WTC11 (cell line): ENCODE measurements around the gene SELENBP1. TPM values are rescaled to one million over a fixed set of nuclear protein-coding genes. Genes with fewer than 3 reads are reported as not detected.

Experiments
- ATAC-seq: fragments of 200-7000 bp; cut with Tn5 transposase; 2 replicates; pipeline ENCODE4 v1.10.0; 2021; ENCODE audit warnings: mild to moderate bottlenecking, moderate library complexity
- CTCF ChIA-PET: fragments of 300-600 bp; sonication (Branson Sonifier 250); formaldehyde crosslinking; loops from one replicate; lab custom pipeline; 2021; ENCODE audit warnings: antibody characterized with exemption; lab: Charles Lee
- POLR2A ChIA-PET: fragments of 350-600 bp; sonication (Branson Sonifier 250); formaldehyde crosslinking; loops from one replicate; lab custom pipeline; 2021; ENCODE audit warnings: antibody characterized with exemption; lab: Charles Lee
- DNase-seq: peaks from one replicate; pipeline ENCODE4 v3.0.0; 2021; ENCODE audit warnings: low spot score
- H3K27ac Mint-ChIP-seq: 2 replicates; pipeline ENCODE4 v1.8.0; 2021; ENCODE audit warnings: mixed read lengths
- H3K27me3 Mint-ChIP-seq: 2 replicates; pipeline ENCODE4 v1.8.0; 2021; ENCODE audit warnings: low read depth, mild to moderate bottlenecking, moderate library complexity, mixed read lengths
- H3K36me3 Mint-ChIP-seq: 2 replicates; pipeline ENCODE4 v1.8.0; 2021; ENCODE audit warnings: mixed read lengths
- H3K4me1 Mint-ChIP-seq: 2 replicates; pipeline ENCODE4 v1.8.0; 2022; ENCODE audit warnings: mixed read lengths
- H3K4me3 Mint-ChIP-seq: 2 replicates; pipeline ENCODE4 v1.8.0; 2021; ENCODE audit warnings: mild to moderate bottlenecking, moderate library complexity, mixed read lengths
- H3K9me3 Mint-ChIP-seq: 2 replicates; pipeline ENCODE4 v1.8.0; 2021; ENCODE audit warnings: mixed read lengths
- ATF1 ChIP-seq: sonication (generic); formaldehyde crosslinking; IDR thresholded peaks from 2 replicates; pipeline ENCODE4 v1.8.1; 2023; ENCODE audit warnings: mild to moderate bottlenecking, moderate library complexity, missing genetic modification reagents
- FOXP1 ChIP-seq: sonication (generic); formaldehyde crosslinking; IDR thresholded peaks from 2 replicates; pipeline ENCODE4 v1.8.0; 2022; ENCODE audit warnings: missing genetic modification reagents, mild to moderate bottlenecking, moderate library complexity, borderline replicate concordance
- GTF2I ChIP-seq: fragments of 250-450 bp; sonication (Bioruptor Pico); conservative IDR thresholded peaks from 2 replicates; pipeline ENCODE4 v1.4.0; 2021; ENCODE audit warnings: mild to moderate bottlenecking
- HMGA2 ChIP-seq: fragments of 250-450 bp; sonication (Bioruptor Pico); IDR thresholded peaks from 2 replicates; pipeline ENCODE4 v1.4.0; 2021; ENCODE audit warnings: mild to moderate bottlenecking, moderate library complexity
- KAT7 ChIP-seq: sonication (generic); formaldehyde crosslinking; IDR thresholded peaks from 2 replicates; pipeline ENCODE4 v1.8.1; 2023; ENCODE audit warnings: missing genetic modification reagents, mild to moderate bottlenecking, borderline replicate concordance
- MYBL2 ChIP-seq: sonication (generic); formaldehyde crosslinking; IDR thresholded peaks from 2 replicates; pipeline ENCODE4 v1.8.1; 2023; ENCODE audit warnings: mild to moderate bottlenecking, moderate library complexity, missing genetic modification reagents
- PRRX2 ChIP-seq: fragments of 250-450 bp; sonication (Bioruptor Pico); IDR thresholded peaks from 2 replicates; pipeline ENCODE4 v1.8.0; 2021; ENCODE audit warnings: mild to moderate bottlenecking
- SOX15 ChIP-seq: fragments of 250-450 bp; sonication (Bioruptor Pico); IDR thresholded peaks from 2 replicates; pipeline ENCODE4 v1.9.0; 2021; ENCODE audit warnings: mild to moderate bottlenecking
- ZBTB21 ChIP-seq: sonication (generic); formaldehyde crosslinking; IDR thresholded peaks from 2 replicates; pipeline ENCODE4 v1.8.1; 2023; ENCODE audit warnings: mild to moderate bottlenecking, missing genetic modification reagents, borderline replicate concordance
- ZNF121 ChIP-seq: sonication (generic); formaldehyde crosslinking; IDR thresholded peaks from 2 replicates; pipeline ENCODE4 v1.8.0; 2023; ENCODE audit warnings: missing genetic modification reagents
- ZNF138 ChIP-seq: sonication (generic); formaldehyde crosslinking; conservative IDR thresholded peaks from 2 replicates; pipeline ENCODE4 v1.8.1; 2022; ENCODE audit warnings: mild to moderate bottlenecking, moderate library complexity, missing genetic modification reagents
- ZNF671 ChIP-seq: fragments of 250-450 bp; sonication (Bioruptor Pico); IDR thresholded peaks from 2 replicates; pipeline ENCODE4 v1.8.0; 2021; ENCODE audit warnings: mild to moderate bottlenecking
- total RNA-seq: library from RNA; stranded (reverse); gene quantifications from 3 replicates; pipeline ENCODE4 v1.2.3, GENCODE V29; 2021
- TF ChIP-seq, protein P1 (sequence below): fragments of 250-450 bp; sonication (Bioruptor Pico); conservative IDR thresholded peaks from 2 replicates; pipeline ENCODE4 v1.9.0; 2021; ENCODE audit warnings: mild to moderate bottlenecking
- TF ChIP-seq, protein P2 (sequence below): sonication (generic); formaldehyde crosslinking; IDR thresholded peaks from 2 replicates; pipeline ENCODE4 v1.8.1; 2023; ENCODE audit warnings: mild to moderate bottlenecking, missing genetic modification reagents, moderate library complexity
- TF ChIP-seq, protein P3 (sequence below): sonication (generic); formaldehyde crosslinking; IDR thresholded peaks from 2 replicates; pipeline ENCODE4 v1.8.1; 2022; ENCODE audit warnings: missing genetic modification reagents, borderline replicate concordance
- TF ChIP-seq, protein P4 (sequence below): sonication (generic); formaldehyde crosslinking; IDR thresholded peaks from 2 replicates; pipeline ENCODE4 v1.8.1; 2023; ENCODE audit warnings: mild to moderate bottlenecking, missing genetic modification reagents, moderate library complexity
- TF ChIP-seq, protein P5 (sequence below): fragments of 250-450 bp; sonication (Bioruptor Pico); IDR thresholded peaks from 2 replicates; pipeline ENCODE4 v1.8.0; 2021; ENCODE audit warnings: mild to moderate bottlenecking
- TF ChIP-seq, protein P6 (sequence below): fragments of 250-450 bp; sonication (Bioruptor Pico); IDR thresholded peaks from 2 replicates; pipeline ENCODE4 v1.9.0; 2021; ENCODE audit warnings: mild to moderate bottlenecking
- TF ChIP-seq, protein P7 (sequence below): sonication (generic); formaldehyde crosslinking; IDR thresholded peaks from 2 replicates; pipeline ENCODE4 v1.8.0; 2022; ENCODE audit warnings: mild to moderate bottlenecking, missing genetic modification reagents

Gene SELENBP1
- total RNA-seq, 1 experiment from 2014 or later: 17.9 TPM

DNA sequence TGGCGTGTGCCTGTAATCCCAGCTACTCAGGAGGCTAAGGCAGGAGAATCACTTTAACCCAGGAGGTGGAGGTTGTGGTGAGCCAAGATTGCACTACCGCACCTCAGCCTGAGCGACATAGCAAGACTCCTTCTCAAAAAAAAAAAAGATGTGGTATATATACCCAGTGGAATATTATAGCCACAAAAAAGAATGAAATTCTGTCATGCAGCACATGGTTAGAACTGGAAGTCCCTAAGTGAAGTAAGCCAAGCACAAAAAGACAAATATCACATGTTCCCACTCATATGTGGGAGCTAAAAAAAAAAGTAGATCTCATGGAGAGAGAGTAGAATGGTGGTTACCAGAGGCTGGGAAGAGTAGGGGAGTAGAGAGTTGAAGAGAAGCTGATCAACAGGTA lies 45.6 kb upstream of the SELENBP1 start (continued):
- TF ChIP-seq, protein P1, sequence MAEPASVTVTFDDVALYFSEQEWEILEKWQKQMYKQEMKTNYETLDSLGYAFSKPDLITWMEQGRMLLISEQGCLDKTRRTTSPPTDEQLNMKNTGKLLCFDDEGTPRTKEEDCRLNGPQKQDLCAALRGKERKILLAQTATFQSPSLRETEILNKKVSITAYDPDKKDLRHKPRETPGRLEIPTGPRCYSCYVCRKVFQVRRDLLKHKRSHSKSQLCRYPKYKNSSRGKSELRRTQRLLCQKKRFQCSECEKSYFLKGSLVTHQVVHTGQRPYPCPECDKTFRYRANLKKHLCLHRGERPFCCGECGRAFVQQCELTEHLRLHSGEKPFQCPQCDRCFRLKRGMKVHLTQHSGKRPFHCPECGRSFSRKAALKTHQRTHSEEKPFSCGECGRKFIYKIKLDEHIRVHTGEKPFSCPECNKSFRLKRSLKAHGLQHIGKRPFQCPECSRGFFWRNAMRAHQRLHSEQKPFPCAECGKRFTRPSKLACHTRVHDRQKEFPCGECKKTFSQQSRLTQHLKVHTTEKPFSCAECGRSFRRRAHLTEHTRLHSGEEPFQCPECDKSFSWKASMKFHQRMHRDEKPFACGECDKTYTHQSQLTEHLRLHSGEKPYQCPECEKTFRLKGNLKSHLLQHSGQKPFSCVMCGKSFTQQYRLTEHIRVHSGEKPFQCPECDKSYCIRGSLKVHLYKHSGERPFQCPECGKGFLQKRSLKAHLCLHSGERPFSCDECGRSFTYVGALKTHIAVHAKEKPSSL (CRISPR knock-in tag): no peak
- TF ChIP-seq ZBTB21 (CRISPR knock-in tag) (no peak), HMGA2 (CRISPR knock-in tag) (no peak), PRRX2 (CRISPR knock-in tag) (no peak), MYBL2 (CRISPR knock-in tag) (no peak)
- TF ChIP-seq, protein P2, sequence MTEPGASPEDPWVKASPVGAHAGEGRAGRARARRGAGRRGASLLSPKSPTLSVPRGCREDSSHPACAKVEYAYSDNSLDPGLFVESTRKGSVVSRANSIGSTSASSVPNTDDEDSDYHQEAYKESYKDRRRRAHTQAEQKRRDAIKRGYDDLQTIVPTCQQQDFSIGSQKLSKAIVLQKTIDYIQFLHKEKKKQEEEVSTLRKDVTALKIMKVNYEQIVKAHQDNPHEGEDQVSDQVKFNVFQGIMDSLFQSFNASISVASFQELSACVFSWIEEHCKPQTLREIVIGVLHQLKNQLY (CRISPR knock-in tag): no peak
- TF ChIP-seq, protein P3, sequence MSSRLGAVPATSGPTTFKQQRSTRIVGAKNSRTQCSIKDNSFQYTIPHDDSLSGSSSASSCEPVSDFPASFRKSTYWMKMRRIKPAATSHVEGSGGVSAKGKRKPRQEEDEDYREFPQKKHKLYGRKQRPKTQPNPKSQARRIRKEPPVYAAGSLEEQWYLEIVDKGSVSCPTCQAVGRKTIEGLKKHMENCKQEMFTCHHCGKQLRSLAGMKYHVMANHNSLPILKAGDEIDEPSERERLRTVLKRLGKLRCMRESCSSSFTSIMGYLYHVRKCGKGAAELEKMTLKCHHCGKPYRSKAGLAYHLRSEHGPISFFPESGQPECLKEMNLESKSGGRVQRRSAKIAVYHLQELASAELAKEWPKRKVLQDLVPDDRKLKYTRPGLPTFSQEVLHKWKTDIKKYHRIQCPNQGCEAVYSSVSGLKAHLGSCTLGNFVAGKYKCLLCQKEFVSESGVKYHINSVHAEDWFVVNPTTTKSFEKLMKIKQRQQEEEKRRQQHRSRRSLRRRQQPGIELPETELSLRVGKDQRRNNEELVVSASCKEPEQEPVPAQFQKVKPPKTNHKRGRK (CRISPR knock-in tag): no peak

DNA sequence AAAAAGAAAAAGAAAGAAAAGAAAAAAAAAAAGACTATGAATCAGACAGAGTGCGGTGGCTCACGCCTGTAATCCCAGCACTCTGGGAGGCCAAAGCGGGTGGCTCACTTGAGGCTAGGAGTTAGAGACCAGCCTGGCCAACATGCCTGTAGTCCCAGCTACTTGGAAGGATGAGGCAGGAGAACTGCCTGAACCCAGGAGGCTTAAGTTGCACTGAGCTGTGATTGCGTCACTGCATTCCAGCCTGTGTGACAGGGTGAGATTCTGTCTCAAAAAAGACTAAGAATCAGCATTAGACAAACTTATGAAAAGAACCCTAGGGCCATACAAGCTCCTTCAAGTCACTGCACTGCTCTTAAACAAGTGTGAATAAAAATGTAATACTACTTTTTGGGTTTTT lies 43.7 kb upstream of the SELENBP1 start:
- Mint-ChIP-seq H3K4me1 (no peaks in the 10 kb centered on the region), H3K4me3 (no peak overlapping the region), H3K27me3 (no peaks in the 10 kb centered on the region), H3K36me3 (peaks cover 66% of the 10 kb centered on the region), H3K27ac (no peak overlapping the region), H3K9me3 (no peaks in the 10 kb centered on the region)
- ChIA-PET POLR2A (interaction anchor here (0.7 kb wide), 2 partner anchors 13 to 106 kb away, joined by 6 to 7 read pairs; no protein-coding TSS in a partner anchor), CTCF (interaction anchor here (0.7 to 1.0 kb wide), 3 partner anchors 10 to 392 kb away, joined by 3 to 4 read pairs (median 3); no protein-coding TSS in a partner anchor)
- no peak for DNase-seq
- no peak for ATAC-seq
- TF ChIP-seq SOX15 (CRISPR knock-in tag) (no peak), GTF2I (CRISPR knock-in tag) (no peak), FOXP1 (CRISPR knock-in tag) (no peak), ATF1 (CRISPR knock-in tag) (no peak), KAT7 (CRISPR knock-in tag) (no peak), ZNF138 (CRISPR knock-in tag) (no peak), MYBL2 (CRISPR knock-in tag) (no peak)
- TF ChIP-seq, protein P3 (CRISPR knock-in tag): no peak
- TF ChIP-seq, protein P4, sequence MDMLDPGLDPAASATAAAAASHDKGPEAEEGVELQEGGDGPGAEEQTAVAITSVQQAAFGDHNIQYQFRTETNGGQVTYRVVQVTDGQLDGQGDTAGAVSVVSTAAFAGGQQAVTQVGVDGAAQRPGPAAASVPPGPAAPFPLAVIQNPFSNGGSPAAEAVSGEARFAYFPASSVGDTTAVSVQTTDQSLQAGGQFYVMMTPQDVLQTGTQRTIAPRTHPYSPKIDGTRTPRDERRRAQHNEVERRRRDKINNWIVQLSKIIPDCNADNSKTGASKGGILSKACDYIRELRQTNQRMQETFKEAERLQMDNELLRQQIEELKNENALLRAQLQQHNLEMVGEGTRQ: no peak
- TF ChIP-seq, protein P5, sequence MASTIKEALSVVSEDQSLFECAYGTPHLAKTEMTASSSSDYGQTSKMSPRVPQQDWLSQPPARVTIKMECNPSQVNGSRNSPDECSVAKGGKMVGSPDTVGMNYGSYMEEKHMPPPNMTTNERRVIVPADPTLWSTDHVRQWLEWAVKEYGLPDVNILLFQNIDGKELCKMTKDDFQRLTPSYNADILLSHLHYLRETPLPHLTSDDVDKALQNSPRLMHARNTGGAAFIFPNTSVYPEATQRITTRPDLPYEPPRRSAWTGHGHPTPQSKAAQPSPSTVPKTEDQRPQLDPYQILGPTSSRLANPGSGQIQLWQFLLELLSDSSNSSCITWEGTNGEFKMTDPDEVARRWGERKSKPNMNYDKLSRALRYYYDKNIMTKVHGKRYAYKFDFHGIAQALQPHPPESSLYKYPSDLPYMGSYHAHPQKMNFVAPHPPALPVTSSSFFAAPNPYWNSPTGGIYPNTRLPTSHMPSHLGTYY (CRISPR knock-in tag): no peak

DNA sequence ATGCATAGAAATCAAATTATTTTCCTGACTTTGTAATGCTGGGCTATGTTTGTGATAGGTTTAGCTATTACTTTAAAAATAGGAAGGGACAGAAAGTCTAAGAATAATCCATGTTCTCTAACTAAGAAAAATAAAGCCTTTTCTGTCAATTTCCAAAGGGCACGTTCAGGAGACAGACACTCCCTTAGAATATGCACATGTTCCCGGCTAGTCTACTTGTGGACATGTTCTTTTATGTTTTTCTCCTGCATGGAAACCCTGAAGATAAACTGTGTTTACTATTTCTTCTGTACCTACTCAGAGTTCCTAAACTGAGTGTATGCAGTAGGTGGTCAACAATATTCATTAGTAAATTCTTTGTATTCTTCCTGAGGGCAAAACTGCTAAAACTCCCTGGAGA lies 39.4 kb upstream of the SELENBP1 start:
- no peaks in the 10 kb centered on the region for H3K4me1 Mint-ChIP-seq
- H3K36me3 Mint-ChIP-seq: peaks cover 80% of the 10 kb centered on the region
- H3K9me3 Mint-ChIP-seq: no peaks in the 10 kb centered on the region
- no peaks in the 10 kb centered on the region for H3K27me3 Mint-ChIP-seq
- H3K27ac Mint-ChIP-seq: no peak overlapping the region
- no peak for ATAC-seq
- ChIA-PET CTCF (no interaction called here), POLR2A (no interaction called here)
- DNase-seq: no peak
- no peak overlapping the region for H3K4me3 Mint-ChIP-seq
- TF ChIP-seq ZNF121 (CRISPR knock-in tag) (no peak), ZNF671 (CRISPR knock-in tag) (no peak), ATF1 (CRISPR knock-in tag) (no peak)
- TF ChIP-seq, protein P4: no peak
- TF ChIP-seq, protein P6, sequence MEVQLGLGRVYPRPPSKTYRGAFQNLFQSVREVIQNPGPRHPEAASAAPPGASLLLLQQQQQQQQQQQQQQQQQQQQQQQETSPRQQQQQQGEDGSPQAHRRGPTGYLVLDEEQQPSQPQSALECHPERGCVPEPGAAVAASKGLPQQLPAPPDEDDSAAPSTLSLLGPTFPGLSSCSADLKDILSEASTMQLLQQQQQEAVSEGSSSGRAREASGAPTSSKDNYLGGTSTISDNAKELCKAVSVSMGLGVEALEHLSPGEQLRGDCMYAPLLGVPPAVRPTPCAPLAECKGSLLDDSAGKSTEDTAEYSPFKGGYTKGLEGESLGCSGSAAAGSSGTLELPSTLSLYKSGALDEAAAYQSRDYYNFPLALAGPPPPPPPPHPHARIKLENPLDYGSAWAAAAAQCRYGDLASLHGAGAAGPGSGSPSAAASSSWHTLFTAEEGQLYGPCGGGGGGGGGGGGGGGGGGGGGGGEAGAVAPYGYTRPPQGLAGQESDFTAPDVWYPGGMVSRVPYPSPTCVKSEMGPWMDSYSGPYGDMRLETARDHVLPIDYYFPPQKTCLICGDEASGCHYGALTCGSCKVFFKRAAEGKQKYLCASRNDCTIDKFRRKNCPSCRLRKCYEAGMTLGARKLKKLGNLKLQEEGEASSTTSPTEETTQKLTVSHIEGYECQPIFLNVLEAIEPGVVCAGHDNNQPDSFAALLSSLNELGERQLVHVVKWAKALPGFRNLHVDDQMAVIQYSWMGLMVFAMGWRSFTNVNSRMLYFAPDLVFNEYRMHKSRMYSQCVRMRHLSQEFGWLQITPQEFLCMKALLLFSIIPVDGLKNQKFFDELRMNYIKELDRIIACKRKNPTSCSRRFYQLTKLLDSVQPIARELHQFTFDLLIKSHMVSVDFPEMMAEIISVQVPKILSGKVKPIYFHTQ (CRISPR knock-in tag): no peak
- TF ChIP-seq, protein P7, sequence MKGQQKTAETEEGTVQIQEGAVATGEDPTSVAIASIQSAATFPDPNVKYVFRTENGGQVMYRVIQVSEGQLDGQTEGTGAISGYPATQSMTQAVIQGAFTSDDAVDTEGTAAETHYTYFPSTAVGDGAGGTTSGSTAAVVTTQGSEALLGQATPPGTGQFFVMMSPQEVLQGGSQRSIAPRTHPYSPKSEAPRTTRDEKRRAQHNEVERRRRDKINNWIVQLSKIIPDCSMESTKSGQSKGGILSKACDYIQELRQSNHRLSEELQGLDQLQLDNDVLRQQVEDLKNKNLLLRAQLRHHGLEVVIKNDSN: no peak
